Sigmoid colon (tissue), 4 donors: ENCODE measurements around the gene SLC9A9.

Source experiments
- EP300 ChIP-seq, 4 donors: sonication (generic); formaldehyde crosslinking; IDR thresholded peaks; one replicate each; pipeline ENCODE4 v1.6.1; 2017; ENCODE audit warnings: antibody characterized with exemption in 4 of 4
- POLR2A ChIP-seq, 2 donors: fragments of 450-650 bp; IDR thresholded peaks; one replicate each; pipeline ENCODE4 v1.6.1; 2016; ENCODE audit warnings: antibody characterized with exemption in 2 of 2, mild to moderate bottlenecking in 2 of 2, moderate library complexity in 2 of 2

- TF ChIP-seq EP300 (IDR thresholded peaks at IDR 0.05) (no peak), POLR2A (IDR thresholded peaks at IDR 0.05) (no peak)
These were observed 214.5 kb downstream of the SLC9A9 start for GRCh38 chr3:143633816-143634215.
